B cell (primary cell): Measurements from ENCODE around the gene CDC42EP4. TPM values are rescaled to one million over a fixed set of nuclear protein-coding genes. Genes with fewer than 3 reads are reported as not detected.

Experiments used
- ATAC-seq: fragments of 200-7000 bp; cut with Tn5 transposase; one replicate; pipeline ENCODE4 v1.10.0; 2021; ENCODE audit warnings: low read depth, mild to moderate bottlenecking, moderate number of reproducible peaks, moderate library complexity
- CTCF ChIA-PET: fragments of 350-600 bp; sonication (Branson Sonifier 250); formaldehyde crosslinking; loops from one replicate; lab custom pipeline; 2021; ENCODE audit warnings: antibody characterized with exemption, inconsistent platforms; lab: Charles Lee
- POLR2A ChIA-PET: fragments of 350-600 bp; sonication (Branson Sonifier 250); formaldehyde crosslinking; loops from one replicate; lab custom pipeline; 2021; ENCODE audit warnings: antibody characterized with exemption; lab: Charles Lee
- DNase-seq: peaks from one replicate; pipeline ENCODE4 v3.0.0; 2013
- H2AFZ ChIP-seq: 2 replicates; pipeline ENCODE4 v1.6.1; 2012; ENCODE audit warnings: mild to moderate bottlenecking, low read depth, low read length; ENCODE audit not compliant: insufficient read depth, poor library complexity, severe bottlenecking
- H3K27ac ChIP-seq, 2 donors: 1 replicate in 1 of 2; 2 replicates in 1 of 2; pipeline ENCODE4 v1.5.1; 2012 to 2013; ENCODE audit warnings: low read length in 2 of 2, mild to moderate bottlenecking in 2 of 2, moderate library complexity in 1 of 2
- H3K27me3 ChIP-seq, 4 experiments: fragments of 200-600 bp in 1 of 4; sonication (generic) in 1 of 4; replicated peaks in 1 of 4; 1 replicate in 2 of 4; 2 replicates in 2 of 4; pipeline versions ENCODE4 v1.6.1 to v1.7.0; 2013 to 2016; ENCODE audit warnings: low read length in 3 of 4, mild to moderate bottlenecking in 2 of 4, mixed read lengths in 1 of 4, moderate library complexity in 1 of 4; ENCODE audit not compliant: insufficient read depth in 4 of 4, control insufficient read depth in 3 of 4; ENCODE audit errors: control extremely low read depth in 1 of 4
- H3K36me3 ChIP-seq, 2 experiments: replicated peaks in 1 of 2; 1 replicate in 1 of 2; 2 replicates in 1 of 2; pipeline versions ENCODE4 v1.6.1 to v1.7.1; 2013; ENCODE audit warnings: low read length in 1 of 2; ENCODE audit not compliant: insufficient read depth in 2 of 2, control insufficient read depth in 1 of 2; ENCODE audit errors: control extremely low read depth in 1 of 2, extremely low read depth in 1 of 2
- H3K4me1 ChIP-seq, 2 donors: fragments of 200-600 bp in 1 of 2; sonication (generic) in 1 of 2; 1 replicate in 1 of 2; 2 replicates in 1 of 2; pipeline versions ENCODE4 v1.5.1 to v1.6.1; 2013 to 2017; ENCODE audit warnings: low read length in 2 of 2; ENCODE audit not compliant: control insufficient read depth in 2 of 2, insufficient read depth in 2 of 2
- H3K4me2 ChIP-seq: replicated peaks from 2 replicates; pipeline ENCODE3; 2012; ENCODE audit warnings: mild to moderate bottlenecking, low read depth, low read length; ENCODE audit not compliant: poor library complexity, severe bottlenecking
- H3K4me3 ChIP-seq, 5 experiments: fragments of 200-600 bp in 1 of 5; sonication (generic) in 1 of 5; 1 replicate in 3 of 5; 2 replicates in 2 of 5; pipeline versions ENCODE4 v1.5.1 to v1.7.0; 2011 to 2016; ENCODE audit warnings: low read length in 4 of 5, mild to moderate bottlenecking in 4 of 5, low read depth in 2 of 5, control low read depth in 1 of 5, moderate library complexity in 1 of 5; ENCODE audit not compliant: insufficient read depth in 1 of 5; ENCODE audit errors: control extremely low read depth in 1 of 5, extremely low read depth in 1 of 5
- H3K79me2 ChIP-seq: fragments of 200-600 bp; sonication (generic); one replicate; pipeline ENCODE4 v1.6.0; 2016; ENCODE audit warnings: low read length; ENCODE audit not compliant: control insufficient read depth, insufficient read depth
- H3K9ac ChIP-seq: fragments of 200-600 bp; sonication (generic); 2 replicates; pipeline ENCODE4 v1.6.1; 2017; ENCODE audit warnings: mild to moderate bottlenecking, low read length, moderate library complexity
- H3K9me3 ChIP-seq, 3 donors: one replicate each; pipeline versions ENCODE4 v1.6.1 to v1.7.1; 2013; ENCODE audit warnings: low read length in 2 of 3; ENCODE audit not compliant: control insufficient read depth in 2 of 3, insufficient read depth in 1 of 3; ENCODE audit errors: control extremely low read depth in 1 of 3
- H4K20me1 ChIP-seq: 2 replicates; pipeline ENCODE4 v1.6.0; 2012; ENCODE audit warnings: mild to moderate bottlenecking, low read length; ENCODE audit not compliant: insufficient read depth, control insufficient read depth, poor library complexity, severe bottlenecking
- H3K27ac Mint-ChIP-seq: one replicate; pipeline ENCODE4 v1.8.0; 2021; ENCODE audit warnings: mixed read lengths
- H3K27me3 Mint-ChIP-seq: one replicate; pipeline ENCODE4 v1.8.0; 2021; ENCODE audit warnings: mixed read lengths
- H3K4me1 Mint-ChIP-seq: one replicate; pipeline ENCODE4 v1.8.0; 2021; ENCODE audit warnings: mixed read lengths
- H3K4me3 Mint-ChIP-seq: one replicate; pipeline ENCODE4 v1.8.0; 2021; ENCODE audit warnings: mixed read lengths
- H3K9me3 Mint-ChIP-seq: one replicate; pipeline ENCODE4 v1.8.0; 2022; ENCODE audit warnings: mixed read lengths; ENCODE audit not compliant: insufficient read depth
- EZH2 ChIP-seq: IDR thresholded peaks from 2 replicates; pipeline ENCODE4 v1.6.1; 2012; ENCODE audit warnings: borderline replicate concordance, low read depth, mild to moderate bottlenecking, moderate library complexity, low read length; ENCODE audit not compliant: insufficient read depth, poor library complexity, severe bottlenecking
- WGBS: methylation state at CpG from one replicate; pipeline ENCODE4 v1.1.5; 2013; ENCODE audit warnings: missing lambda C conversion rate; ENCODE audit not compliant: insufficient coverage; 5-methylcytosine and 5-hydroxymethylcytosine counted together
- intact Hi-C: fragments of 100-400 bp; cut with micrococcal nuclease; formaldehyde crosslinking; loops from one replicate; pipeline ENCODE4 v1.10.0; 2022
- polyA plus RNA-seq: library from polyadenylated mRNA; depleted of rRNA; stranded (reverse); fragments of >200 nt; gene quantifications from 2 replicates; pipeline ENCODE4 v1.2.3, GENCODE V29; 2012
- total RNA-seq, 2 donors: library from RNA; stranded (reverse); fragments of 120-200 nt in 1 of 2; gene quantifications; 1 replicate in 1 of 2; 2 replicates in 1 of 2; pipeline versions ENCODE4 v1.2.3 to v1.2.4, GENCODE V29; 2013 to 2022
- TF ChIP-seq, protein P1 (sequence below): fragments of 200-600 bp; IDR thresholded peaks from one replicate; pipeline ENCODE4 v1.8.0; 2022; ENCODE audit warnings: antibody characterized with exemption, mild to moderate bottlenecking

CDC42EP4 gene
- total and polyA plus RNA-seq, 2 donors (not counting 1 experiment from before 2014, with no cell fraction given) = 0.79 to 2.0 TPM

DNA sequence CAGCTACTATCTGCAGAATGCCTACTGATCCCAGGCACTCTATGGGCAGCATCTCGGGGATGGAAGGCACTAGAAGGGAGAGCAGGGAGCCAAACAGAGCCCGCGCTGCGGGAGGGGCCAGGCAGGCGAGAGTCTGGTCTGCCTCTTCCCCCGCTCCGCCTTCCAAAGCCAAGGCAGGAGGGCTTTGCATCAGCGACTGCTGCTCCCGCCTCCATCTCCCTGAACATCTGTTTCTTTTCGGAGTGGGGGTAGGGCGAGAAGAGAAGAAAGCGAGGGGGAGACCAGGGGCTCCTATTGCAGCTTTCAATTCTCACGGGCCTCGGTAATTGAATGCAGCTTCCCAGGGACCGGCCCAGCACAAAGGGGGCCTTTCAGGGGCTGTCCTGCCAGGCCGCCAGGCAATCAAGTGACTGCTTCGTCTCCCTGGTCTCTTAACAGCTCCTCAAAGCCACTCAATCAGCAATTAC lies 31.4 kb upstream of the CDC42EP4 start:
- Histone ChIP-seq H3K9ac (no peak overlapping the region), H3K4me2 (no peak overlapping the region), H3K27me3 (peaks cover 0 to 8% (median 0%) of the 10 kb centered on the region in 4 experiments), H3K4me3 (no peak overlapping the region), H3K79me2 (no peaks in the 10 kb centered on the region), H2AFZ (no peak overlapping the region), H3K9me3 (no peaks in the 10 kb centered on the region), H3K4me1 (no peaks in the 10 kb centered on the region), H3K27ac (no peak overlapping the region), H3K36me3 (peaks cover 0 to 5% of the 10 kb centered on the region in 2 experiments), H4K20me1 (no peaks in the 10 kb centered on the region)
- 77% methylated on average over 8 of the region's 17 CpGs for WGBS
- no peaks in the 10 kb centered on the region for H3K27me3 Mint-ChIP-seq
- POLR2A ChIA-PET = no interaction called here
- no peaks in the 10 kb centered on the region for H3K4me1 Mint-ChIP-seq
- DNase-seq (no peak), ATAC-seq (no peak)
- H3K9me3 Mint-ChIP-seq = no peaks in the 10 kb centered on the region
- intact Hi-C loops = no loop called here
- TF ChIP-seq EZH2 = no peak
- TF ChIP-seq, protein P1, sequence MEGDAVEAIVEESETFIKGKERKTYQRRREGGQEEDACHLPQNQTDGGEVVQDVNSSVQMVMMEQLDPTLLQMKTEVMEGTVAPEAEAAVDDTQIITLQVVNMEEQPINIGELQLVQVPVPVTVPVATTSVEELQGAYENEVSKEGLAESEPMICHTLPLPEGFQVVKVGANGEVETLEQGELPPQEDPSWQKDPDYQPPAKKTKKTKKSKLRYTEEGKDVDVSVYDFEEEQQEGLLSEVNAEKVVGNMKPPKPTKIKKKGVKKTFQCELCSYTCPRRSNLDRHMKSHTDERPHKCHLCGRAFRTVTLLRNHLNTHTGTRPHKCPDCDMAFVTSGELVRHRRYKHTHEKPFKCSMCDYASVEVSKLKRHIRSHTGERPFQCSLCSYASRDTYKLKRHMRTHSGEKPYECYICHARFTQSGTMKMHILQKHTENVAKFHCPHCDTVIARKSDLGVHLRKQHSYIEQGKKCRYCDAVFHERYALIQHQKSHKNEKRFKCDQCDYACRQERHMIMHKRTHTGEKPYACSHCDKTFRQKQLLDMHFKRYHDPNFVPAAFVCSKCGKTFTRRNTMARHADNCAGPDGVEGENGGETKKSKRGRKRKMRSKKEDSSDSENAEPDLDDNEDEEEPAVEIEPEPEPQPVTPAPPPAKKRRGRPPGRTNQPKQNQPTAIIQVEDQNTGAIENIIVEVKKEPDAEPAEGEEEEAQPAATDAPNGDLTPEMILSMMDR = no peak
- CTCF ChIA-PET = interaction anchor here (1.1 kb wide), 2 partner anchors 27 to 87 kb away, joined by 3 read pairs; no protein-coding TSS in a partner anchor
- no peak overlapping the region for H3K4me3 Mint-ChIP-seq
- no peak overlapping the region for H3K27ac Mint-ChIP-seq

DNA sequence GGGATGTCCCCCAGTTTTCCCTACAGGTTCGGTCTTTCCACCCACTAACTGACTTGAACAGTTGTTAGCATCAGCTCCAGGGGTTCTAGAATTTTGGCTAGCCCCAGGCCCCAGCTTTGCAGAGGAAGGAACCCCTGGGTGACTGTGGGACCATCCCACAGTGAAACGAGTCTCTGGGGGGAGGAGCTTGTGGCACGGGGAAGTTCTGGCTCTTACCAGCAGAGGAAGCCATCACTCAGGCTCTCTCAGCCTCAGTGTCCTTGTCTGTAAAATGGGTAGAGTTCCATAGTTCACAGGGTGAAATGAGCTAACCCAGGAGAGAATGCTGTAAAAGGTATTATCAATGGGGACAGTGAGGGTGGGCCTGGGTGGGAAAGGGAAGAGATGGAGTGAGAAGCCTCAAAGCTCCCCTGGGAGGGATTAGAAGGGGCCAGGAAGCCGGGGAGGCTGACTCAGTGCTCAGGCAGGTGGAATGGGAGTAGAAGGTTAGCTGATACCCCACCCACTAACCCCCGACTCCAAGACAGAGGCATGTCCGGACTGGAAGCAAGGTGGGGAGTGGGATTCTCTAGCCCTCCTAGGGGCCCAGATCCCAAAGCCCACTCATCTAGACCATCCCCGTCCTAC lies 30.9 kb upstream of the CDC42EP4 start:
- ChIA-PET POLR2A (no interaction called here), CTCF (interaction anchor here (1.1 kb wide), 2 partner anchors 27 to 86 kb away, joined by 3 read pairs; no protein-coding TSS in a partner anchor)
- no peak overlapping the region for H3K4me2 ChIP-seq
- H4K20me1 ChIP-seq = no peaks in the 10 kb centered on the region
- Mint-ChIP-seq H3K4me1 (no peaks in the 10 kb centered on the region), H3K4me3 (no peak overlapping the region), H3K9me3 (no peaks in the 10 kb centered on the region), H3K27ac (no peak overlapping the region), H3K27me3 (no peaks in the 10 kb centered on the region)
- no peaks in the 10 kb centered on the region for H3K4me1 ChIP-seq
- ATAC-seq (no peak), DNase-seq (no peak)
- H3K27ac ChIP-seq = no peak overlapping the region
- intact Hi-C loops = no loop called here
- no peak overlapping the region for H3K9ac ChIP-seq
- no peaks in the 10 kb centered on the region for H3K79me2 ChIP-seq
- peaks cover 0 to 8% (median 0%) of the 10 kb centered on the region in 4 experiments for H3K27me3 ChIP-seq
- peaks cover 0 to under 1% of the 10 kb centered on the region in 2 experiments for H3K36me3 ChIP-seq
- no peak overlapping the region for H2AFZ ChIP-seq
- no peaks in the 10 kb centered on the region for H3K9me3 ChIP-seq
- TF ChIP-seq EZH2 = no peak
- TF ChIP-seq, protein P1 = no peak
- H3K4me3 ChIP-seq = no peak overlapping the region
- WGBS = 75% methylated on average over 5 of the region's 7 CpGs
